H1 (cell line): Measurements from ENCODE around the gene MARCHF10. TPM values are rescaled to one million over a fixed set of nuclear protein-coding genes. Genes with fewer than 3 reads are reported as not detected.

Experiments used
- CTCF ChIA-PET: fragments of 300-600 bp; sonication (Branson Sonifier 250); formaldehyde crosslinking; loops from one replicate; lab custom pipeline; 2021; ENCODE audit not compliant: partially characterized antibody; lab: Charles Lee
- POLR2A ChIA-PET: fragments of 300-600 bp; sonication (Branson Sonifier 250); formaldehyde crosslinking; loops from one replicate; lab custom pipeline; 2021; ENCODE audit warnings: inconsistent platforms; ENCODE audit not compliant: partially characterized antibody; lab: Charles Lee
- DNase-seq, 2 experiments: peaks; one replicate each; pipeline versions ENCODE4 v3.0.0 to v3.0.0-alpha.2; 2010 to 2022; ENCODE audit warnings: low spot score in 2 of 2, low read depth in 1 of 2, mixed read lengths in 1 of 2
- FAIRE-seq: peaks from 2 replicates; lab custom pipeline; 2011; peaks lifted over from hg19 to GRCh38; lab: Jason Lieb, UNC
- H2AFZ ChIP-seq: 2 replicates; pipeline ENCODE4 v1.8.1; 2012; ENCODE audit warnings: low read length, inconsistent platforms
- H2AK5ac ChIP-seq: 2 replicates; pipeline ENCODE4 v1.6.1; 2013; ENCODE audit warnings: low read depth, low read length
- H2BK120ac ChIP-seq: replicated peaks from 2 replicates; pipeline ENCODE3; 2013; ENCODE audit warnings: low read depth, low read length, inconsistent platforms
- H2BK12ac ChIP-seq: 2 replicates; pipeline ENCODE4 v1.6.1; 2013; ENCODE audit warnings: low read depth, low read length
- H2BK15ac ChIP-seq: 2 replicates; pipeline ENCODE4 v1.6.1; 2013; ENCODE audit warnings: low read length
- H2BK20ac ChIP-seq: 2 replicates; pipeline ENCODE4 v1.6.1; 2013; ENCODE audit warnings: low read length
- H2BK5ac ChIP-seq: 2 replicates; pipeline ENCODE4 v1.6.1; 2013; ENCODE audit warnings: low read depth, low read length
- H3K14ac ChIP-seq: 2 replicates; pipeline ENCODE4 v1.6.1; 2013; ENCODE audit warnings: inconsistent platforms; ENCODE audit not compliant: insufficient read length
- H3K18ac ChIP-seq: 2 replicates; pipeline ENCODE4 v1.6.1; 2013; ENCODE audit warnings: low read length; ENCODE audit errors: extremely low read depth
- H3K23ac ChIP-seq: 2 replicates; pipeline ENCODE4 v1.6.1; 2013; ENCODE audit warnings: inconsistent platforms; ENCODE audit not compliant: insufficient read length
- H3K23me2 ChIP-seq: 2 replicates; pipeline ENCODE4 v1.6.1; 2013; ENCODE audit warnings: low read depth, low read length
- H3K27ac ChIP-seq: 2 replicates; pipeline ENCODE4 v1.6.1; 2011; ENCODE audit warnings: low read depth, low read length, inconsistent platforms
- H3K27me3 ChIP-seq, 4 experiments: replicated peaks in 1 of 4; 1 replicate in 1 of 4; 2 replicates in 3 of 4; pipeline versions ENCODE4 v1.6.1 to v1.8.1; 2011 to 2013; ENCODE audit warnings: low read length in 3 of 4, mild to moderate bottlenecking in 3 of 4, inconsistent platforms in 2 of 4, mixed read lengths in 2 of 4, moderate library complexity in 1 of 4; ENCODE audit not compliant: control insufficient read depth in 3 of 4, insufficient read depth in 3 of 4; ENCODE audit errors: extremely low read depth in 1 of 4
- H3K36me3 ChIP-seq, 4 experiments: 2 replicates each; pipeline versions ENCODE4 v1.6.1 to v1.8.1; 2011 to 2013; ENCODE audit warnings: mild to moderate bottlenecking in 4 of 4, low read length in 3 of 4, moderate library complexity in 2 of 4, control low read depth in 1 of 4, inconsistent platforms in 1 of 4; ENCODE audit not compliant: insufficient read depth in 4 of 4, control insufficient read depth in 2 of 4
- H3K4ac ChIP-seq: replicated peaks from 2 replicates; pipeline ENCODE3; 2013; ENCODE audit warnings: low read length, low read depth, mixed read lengths, inconsistent platforms; ENCODE audit not compliant: insufficient read length
- H3K4me1 ChIP-seq, 4 experiments: replicated peaks in 1 of 4; 1 replicate in 1 of 4; 2 replicates in 3 of 4; pipeline versions ENCODE4 v1.6.1 to v1.8.1; 2011 to 2013; ENCODE audit warnings: low read length in 3 of 4, inconsistent platforms in 2 of 4, mixed read lengths in 1 of 4; ENCODE audit not compliant: insufficient read depth in 4 of 4, control insufficient read depth in 3 of 4
- H3K4me2 ChIP-seq, 2 experiments: 2 replicates each; pipeline versions ENCODE4 v1.6.1 to v1.8.1; 2011 to 2013; ENCODE audit warnings: low read depth in 2 of 2, low read length in 2 of 2, control low read depth in 1 of 2, inconsistent platforms in 1 of 2, mild to moderate bottlenecking in 1 of 2; ENCODE audit not compliant: insufficient read depth in 1 of 2
- H3K4me3 ChIP-seq, 4 experiments: fragments of 200-600, 300-600 bp in 1 of 4; sonication (generic), shearing (Covaris generic), sonication (Bioruptor Twin) in 1 of 4; 2 replicates each; pipeline versions ENCODE4 v1.5.1 to v1.8.1; 2011 to 2016; ENCODE audit warnings: low read length in 4 of 4, low read depth in 3 of 4, control low read depth in 2 of 4, inconsistent platforms in 2 of 4, mild to moderate bottlenecking in 2 of 4, mixed read lengths in 1 of 4, moderate library complexity in 1 of 4; ENCODE audit not compliant: insufficient read depth in 2 of 4; ENCODE audit errors: extremely low read depth in 1 of 4
- H3K56ac ChIP-seq: replicated peaks from 2 replicates; pipeline ENCODE3; 2013; ENCODE audit warnings: low read depth, mild to moderate bottlenecking, mixed read lengths, low read length, inconsistent platforms; ENCODE audit not compliant: insufficient read length
- H3K79me1 ChIP-seq: 2 replicates; pipeline ENCODE4 v1.6.1; 2013; ENCODE audit warnings: low read depth, low read length, control low read depth
- H3K79me2 ChIP-seq, 2 experiments: 2 replicates each; pipeline versions ENCODE4 v1.6.1 to v1.8.1; 2012 to 2013; ENCODE audit warnings: low read length in 2 of 2, mild to moderate bottlenecking in 2 of 2, inconsistent platforms in 1 of 2; ENCODE audit not compliant: insufficient read depth in 2 of 2, control insufficient read depth in 1 of 2
- H3K9ac ChIP-seq, 4 experiments: replicated peaks in 1 of 4; 1 replicate in 1 of 4; 2 replicates in 3 of 4; pipeline versions ENCODE4 v1.6.1 to v1.8.1; 2011 to 2013; ENCODE audit warnings: low read depth in 3 of 4, low read length in 3 of 4, control low read depth in 2 of 4, mild to moderate bottlenecking in 2 of 4, moderate library complexity in 2 of 4, inconsistent platforms in 1 of 4; ENCODE audit errors: extremely low read depth in 1 of 4
- H3K9me3 ChIP-seq, 2 experiments: 2 replicates each; pipeline versions ENCODE4 v1.6.1 to v1.8.1; 2012 to 2013; ENCODE audit warnings: mild to moderate bottlenecking in 2 of 2, moderate library complexity in 2 of 2, control low read depth in 1 of 2, inconsistent platforms in 1 of 2, low read depth in 1 of 2, low read length in 1 of 2, mixed read lengths in 1 of 2; ENCODE audit not compliant: insufficient read depth in 2 of 2
- H4K20me1 ChIP-seq, 2 experiments: replicated peaks in 1 of 2; 2 replicates each; pipeline versions ENCODE3 to v1.8.1; 2011 to 2013; ENCODE audit warnings: inconsistent platforms in 2 of 2, low read length in 2 of 2, mild to moderate bottlenecking in 1 of 2; ENCODE audit not compliant: insufficient read depth in 2 of 2, control insufficient read depth in 1 of 2
- H4K5ac ChIP-seq: 2 replicates; pipeline ENCODE4 v1.6.1; 2013; ENCODE audit warnings: low read length, low read depth, mixed read lengths, inconsistent platforms; ENCODE audit not compliant: insufficient read length
- H4K8ac ChIP-seq: 2 replicates; pipeline ENCODE4 v1.8.0; 2013; ENCODE audit warnings: mild to moderate bottlenecking, moderate library complexity, low read length, inconsistent platforms; ENCODE audit not compliant: insufficient read depth; ENCODE audit errors: extremely low read depth
- H4K91ac ChIP-seq: replicated peaks from 2 replicates; pipeline ENCODE3; 2013; ENCODE audit warnings: low read length, mixed read lengths, inconsistent platforms; ENCODE audit not compliant: insufficient read length
- MAFK ChIP-seq: IDR thresholded peaks from 2 replicates; pipeline ENCODE4 v1.6.1; 2012; ENCODE audit warnings: low read depth, mild to moderate bottlenecking, improper control_type of control experiment, low read length
- MAX ChIP-seq: IDR thresholded peaks from 2 replicates; pipeline ENCODE4 v1.6.1; 2012; ENCODE audit warnings: inconsistent platforms
- PHF8 ChIP-seq: fragments of 200-600 bp; sonication (generic); conservative IDR thresholded peaks from 2 replicates; pipeline ENCODE4 v1.7.1; 2012; ENCODE audit warnings: low read depth, mild to moderate bottlenecking, inconsistent platforms, low read length, moderate library complexity
- RAD21 ChIP-seq, 2 experiments: IDR thresholded peaks in 1 of 2; conservative IDR thresholded peaks in 1 of 2; 2 replicates each; pipeline ENCODE4 v1.6.1; 2011; ENCODE audit warnings: low read depth in 2 of 2, low read length in 2 of 2, improper control_type of control experiment in 1 of 2, inconsistent platforms in 1 of 2, mild to moderate bottlenecking in 1 of 2, moderate library complexity in 1 of 2
- RBBP5 ChIP-seq: IDR thresholded peaks from 2 replicates; pipeline ENCODE4 v1.7.1; 2012; ENCODE audit warnings: low read depth, mild to moderate bottlenecking, inconsistent platforms, low read length, moderate library complexity, borderline replicate concordance
- RNF2 ChIP-seq: fragments of 200-900, 300-1000 bp; sonication (generic); IDR thresholded peaks from 2 replicates; pipeline ENCODE4 v1.7.1; 2016; ENCODE audit warnings: borderline replicate concordance, low read depth, mild to moderate bottlenecking, antibody characterized with exemption, low read length; ENCODE audit not compliant: poor library complexity, severe bottlenecking; ENCODE audit errors: missing control alignments
- SIRT6 ChIP-seq: IDR thresholded peaks from one replicate; pipeline ENCODE4 v1.7.1; 2012; ENCODE audit warnings: low read length, inconsistent platforms
- SP1 ChIP-seq: IDR thresholded peaks from 2 replicates; pipeline ENCODE4 v1.6.1; 2011; ENCODE audit warnings: low read depth, low read length
- SP2 ChIP-seq: IDR thresholded peaks from 2 replicates; pipeline ENCODE4 v1.6.1; 2012; ENCODE audit warnings: mild to moderate bottlenecking, low read length, inconsistent platforms
- SP4 ChIP-seq: IDR thresholded peaks from 2 replicates; pipeline ENCODE4 v1.6.1; 2012; ENCODE audit warnings: low read length, inconsistent platforms
- SUZ12 ChIP-seq: fragments of 200-600 bp; sonication (generic); IDR thresholded peaks from 2 replicates; pipeline ENCODE4 v1.6.1; 2012; ENCODE audit warnings: mild to moderate bottlenecking, inconsistent platforms, low read length, moderate library complexity, mixed read lengths
- TAF1 ChIP-seq: IDR thresholded peaks from 2 replicates; pipeline ENCODE4 v1.6.1; 2011; ENCODE audit warnings: mild to moderate bottlenecking, low read depth, low read length
- TAF7 ChIP-seq: optimal IDR thresholded peaks from 2 replicates; pipeline ENCODE3; 2011; ENCODE audit warnings: low read depth, mild to moderate bottlenecking, inconsistent platforms, low read length, moderate library complexity, borderline replicate concordance
- TBP ChIP-seq: IDR thresholded peaks from 2 replicates; pipeline ENCODE4 v1.6.1; 2011; ENCODE audit warnings: low read depth, low read length, improper control_type of control experiment
- TEAD4 ChIP-seq: IDR thresholded peaks from 2 replicates; pipeline ENCODE4 v1.6.1; 2012; ENCODE audit warnings: low read depth, low read length, inconsistent platforms, mixed read lengths
- WGBS, 2 experiments: shearing (Covaris generic) in 1 of 2; methylation state at CpG; one replicate each; pipeline versions ENCODE4 v1.1.6 to v1.1.7; 2013 to 2015; ENCODE audit warnings: low lambda C conversion rate in 2 of 2, mixed read lengths in 2 of 2, inconsistent platforms in 1 of 2, low coverage in 1 of 2, missing lambda C conversion rate in 1 of 2; ENCODE audit not compliant: insufficient replicate concordance in 2 of 2, insufficient coverage in 1 of 2, insufficient read length in 1 of 2; ENCODE audit errors: extremely low coverage in 1 of 2, missing lambda C conversion rate in 1 of 2; 5-methylcytosine and 5-hydroxymethylcytosine counted together
- polyA plus RNA-seq, 7 experiments: library from polyadenylated mRNA; depleted of rRNA in 3 of 7; stranded (reverse) in 5 of 7; unstranded in 2 of 7; fragments of >200 nt in 5 of 7; fragments of 200-250 nt in 2 of 7; gene quantifications; 1 replicate in 5 of 7; 2 replicates in 1 of 7; 4 replicates in 1 of 7; pipeline versions ENCODE4 v1.2.1 to v1.2.3, GENCODE V29; 2011 to 2013; ENCODE audit warnings: missing spikeins in 2 of 7, mixed read lengths in 2 of 7
- total RNA-seq: library from RNA; stranded (reverse); fragmentation: NEBNext Ultra II Directional; extraction: Animal tissue kit (Norgen Biotek cat#: 25700); gene quantifications from 2 replicates; pipeline ENCODE4 v1.2.1, GENCODE V29; 2021

The MARCHF10 gene
- total and polyA plus RNA-seq, 2 of the 8 experiments (the other 6 are each of a cell fraction or from before 2014, with no cell fraction given): 0.48 to 0.73 TPM

GRCh38 chr17:62804822-62805221 is 3.3 kb downstream of the MARCHF10 start:
- no peak overlapping the region for H3K4me3 ChIP-seq
- H4K8ac ChIP-seq: no peak overlapping the region
- no peak overlapping the region for H4K5ac ChIP-seq
- H3K4me1 ChIP-seq: peaks cover 0 to 9% (median 2%) of the 10 kb centered on the region in 4 experiments; a peak in 1 of 7 replicates
- no peak overlapping the region for H3K4ac ChIP-seq
- H3K18ac ChIP-seq: no peak overlapping the region
- H2AK5ac ChIP-seq: no peak overlapping the region
- no peaks in the 10 kb centered on the region for H4K20me1 ChIP-seq
- no peaks in the 10 kb centered on the region for H3K23me2 ChIP-seq
- no peak overlapping the region for H3K14ac ChIP-seq
- no peak overlapping the region for H2BK20ac ChIP-seq
- H3K9ac ChIP-seq: no peak overlapping the region
- no peak overlapping the region for H2BK120ac ChIP-seq
- no peak overlapping the region for H2BK12ac ChIP-seq
- H3K79me2 ChIP-seq: no peaks in the 10 kb centered on the region
- POLR2A ChIA-PET: no interaction called here
- no peaks in the 10 kb centered on the region for H3K9me3 ChIP-seq
- no peak overlapping the region for H3K27ac ChIP-seq
- H2BK5ac ChIP-seq: no peak overlapping the region
- no peak for DNase-seq
- 75% methylated on average over 8 of the region's 8 CpGs; no CpG with 5 or more reads in 1 of the 2 experiments for WGBS, 2 experiments
- no peak overlapping the region for H3K4me2 ChIP-seq
- H3K79me1 ChIP-seq: no peaks in the 10 kb centered on the region
- no peak overlapping the region for H3K56ac ChIP-seq
- H3K23ac ChIP-seq: no peak overlapping the region
- H2BK15ac ChIP-seq: no peak overlapping the region
- CTCF ChIA-PET: interaction anchor here (1.4 kb wide), 1 partner anchor 112 kb away, joined by 4 read pairs; no protein-coding TSS in a partner anchor
- H4K91ac ChIP-seq: no peak overlapping the region
- no peak overlapping the region for H2AFZ ChIP-seq
- FAIRE-seq: no peak
- no peaks in the 10 kb centered on the region for H3K27me3 ChIP-seq
- H3K36me3 ChIP-seq: no peaks in the 10 kb centered on the region
- TF ChIP-seq PHF8: no peak
- TF ChIP-seq SP4: no peak
- no peak for TF ChIP-seq RBBP5
- no peak for TF ChIP-seq RNF2
- no peak for TF ChIP-seq SIRT6
- no peak for TF ChIP-seq TAF1
- TF ChIP-seq SP1: no peak
- no peak for TF ChIP-seq TAF7
- no peak for TF ChIP-seq SUZ12
- TF ChIP-seq MAFK: no peak
- TF ChIP-seq MAX: no peak
- TF ChIP-seq RAD21 (IDR thresholded peaks at IDR 0.05 in 1 of 2, conservative IDR thresholded peaks at IDR 0.05 in 1 of 2; ENCODE audit: low read depth in 2 of 2, low read length in 2 of 2): no peak
- TF ChIP-seq SP2: no peak
- TF ChIP-seq TEAD4: no peak
- no peak for TF ChIP-seq TBP
